ENCODE data around the gene NTRK3.

The NTRK3 gene

GRCh38 chr15:88233921-88234320 lies 22.6 kb downstream of the NTRK3 start:
- no peak overlapping the region for H3K4me3 ChIP-seq (ENCODE audit: low read length)
- no peak for DNase-seq (ENCODE audit: low read depth)
- TF ChIP-seq, protein P1, sequence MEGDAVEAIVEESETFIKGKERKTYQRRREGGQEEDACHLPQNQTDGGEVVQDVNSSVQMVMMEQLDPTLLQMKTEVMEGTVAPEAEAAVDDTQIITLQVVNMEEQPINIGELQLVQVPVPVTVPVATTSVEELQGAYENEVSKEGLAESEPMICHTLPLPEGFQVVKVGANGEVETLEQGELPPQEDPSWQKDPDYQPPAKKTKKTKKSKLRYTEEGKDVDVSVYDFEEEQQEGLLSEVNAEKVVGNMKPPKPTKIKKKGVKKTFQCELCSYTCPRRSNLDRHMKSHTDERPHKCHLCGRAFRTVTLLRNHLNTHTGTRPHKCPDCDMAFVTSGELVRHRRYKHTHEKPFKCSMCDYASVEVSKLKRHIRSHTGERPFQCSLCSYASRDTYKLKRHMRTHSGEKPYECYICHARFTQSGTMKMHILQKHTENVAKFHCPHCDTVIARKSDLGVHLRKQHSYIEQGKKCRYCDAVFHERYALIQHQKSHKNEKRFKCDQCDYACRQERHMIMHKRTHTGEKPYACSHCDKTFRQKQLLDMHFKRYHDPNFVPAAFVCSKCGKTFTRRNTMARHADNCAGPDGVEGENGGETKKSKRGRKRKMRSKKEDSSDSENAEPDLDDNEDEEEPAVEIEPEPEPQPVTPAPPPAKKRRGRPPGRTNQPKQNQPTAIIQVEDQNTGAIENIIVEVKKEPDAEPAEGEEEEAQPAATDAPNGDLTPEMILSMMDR (IDR thresholded peaks at IDR 0.05; ENCODE audit: insufficient read depth, low read depth, low read length, missing control alignments) = no peak

GRCh38 chr15:88232771-88233201 lies 23.8 kb downstream of the NTRK3 start:
- no peak overlapping the region for H3K4me3 ChIP-seq (ENCODE audit: low read length)
- DNase-seq (ENCODE audit: low read depth) = no peak
- TF ChIP-seq, protein P1 (IDR thresholded peaks at IDR 0.05; ENCODE audit: insufficient read depth, low read depth, low read length, missing control alignments) = no peak

DNA sequence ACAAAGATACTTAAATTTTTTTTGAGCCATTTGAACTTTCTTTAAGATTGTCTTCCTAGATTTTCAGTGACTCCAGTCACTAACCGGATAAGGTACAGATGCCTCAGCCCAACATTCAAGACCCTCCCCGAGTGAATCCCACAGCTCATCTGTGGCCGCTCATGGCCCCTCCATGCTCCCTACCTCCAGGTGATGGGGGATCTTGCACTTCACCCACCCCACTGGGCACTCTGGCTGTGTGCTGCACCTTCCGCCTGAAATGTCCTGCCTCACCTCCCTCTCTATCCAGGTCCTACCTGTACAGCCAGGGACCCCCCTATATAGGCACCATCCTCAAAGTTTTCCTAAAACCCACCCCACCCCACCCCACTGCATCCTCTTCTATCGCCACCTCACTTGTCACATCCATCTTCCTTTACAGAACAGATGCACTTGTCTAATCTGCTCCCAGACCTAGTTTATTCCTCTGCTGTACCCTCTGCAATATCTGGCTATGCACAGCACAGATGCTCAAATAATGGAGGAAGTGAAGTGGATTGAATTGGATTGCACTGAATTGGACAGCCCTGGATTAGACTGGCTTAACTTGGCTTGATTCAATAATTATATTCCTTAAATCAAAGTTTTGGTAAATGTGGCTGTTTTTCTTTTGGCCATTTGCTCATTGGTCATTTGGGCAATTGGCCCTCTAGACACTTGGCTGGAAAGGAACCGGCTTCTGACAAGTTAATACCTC lies 24.5 kb downstream of the NTRK3 start:
- no peak for DNase-seq (ENCODE audit: low read depth)
- TF ChIP-seq, protein P1 (IDR thresholded peaks at IDR 0.05; ENCODE audit: insufficient read depth, low read depth, low read length, missing control alignments) = no peak
- no peak overlapping the region for H3K4me3 ChIP-seq (ENCODE audit: low read length)

DNA sequence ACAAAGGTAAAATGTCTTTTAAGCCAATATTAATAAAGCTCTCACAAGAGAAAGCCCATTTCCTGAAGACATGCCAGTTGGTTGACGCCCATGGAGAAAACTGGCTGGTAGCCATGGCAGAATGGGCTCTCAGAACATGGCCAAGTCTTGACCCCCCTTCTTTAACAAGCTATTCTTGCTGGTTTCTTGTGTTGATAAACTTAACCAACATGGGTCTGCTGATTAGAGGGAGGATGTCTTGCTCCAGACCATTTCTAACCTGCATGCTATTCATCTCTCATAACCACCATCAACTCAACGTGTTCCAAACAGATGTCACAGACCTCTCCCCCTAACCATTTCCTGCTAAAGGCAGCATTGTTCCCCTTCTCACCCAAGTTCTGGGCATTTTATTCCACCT lies 25.7 kb downstream of the NTRK3 start:
- TF ChIP-seq, protein P1 (IDR thresholded peaks at IDR 0.05; ENCODE audit: insufficient read depth, low read depth, low read length, missing control alignments) = no peak
- no peak for DNase-seq (ENCODE audit: low read depth)
- H3K4me3 ChIP-seq (ENCODE audit: low read length) = no peak overlapping the region

DNA sequence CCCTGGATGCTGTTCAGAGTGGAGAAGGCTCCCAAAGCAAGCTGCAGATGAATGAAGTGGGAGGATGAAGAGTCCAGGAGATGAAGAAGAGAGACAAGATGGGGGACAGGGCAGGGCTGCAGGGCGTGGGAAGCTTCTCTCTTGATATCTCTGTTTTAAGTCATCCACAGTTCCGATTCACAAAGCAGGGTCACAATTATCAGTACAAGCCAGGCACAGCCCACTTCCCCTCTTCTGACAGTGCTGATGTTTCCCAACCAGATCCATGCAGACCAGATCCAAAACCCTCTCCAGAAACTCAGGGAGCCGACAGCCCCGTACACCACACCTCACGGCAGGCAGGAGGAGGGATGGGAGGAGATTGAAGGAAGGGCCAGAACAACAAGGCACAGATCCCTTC lies 31.1 kb downstream of the NTRK3 start:
- TF ChIP-seq, protein P1 (IDR thresholded peaks at IDR 0.05; ENCODE audit: insufficient read depth, low read depth, low read length, missing control alignments) = no peak
- H3K4me3 ChIP-seq (ENCODE audit: low read length) = no peak overlapping the region
- DNase-seq (ENCODE audit: low read depth) = no peak

GRCh38 chr15:88223084-88223483 lies 33.5 kb downstream of the NTRK3 start:
- no peak overlapping the region for H3K4me3 ChIP-seq (ENCODE audit: low read length)
- TF ChIP-seq, protein P1 (IDR thresholded peaks at IDR 0.05; ENCODE audit: insufficient read depth, low read depth, low read length, missing control alignments) = no peak
- DNase-seq (ENCODE audit: low read depth) = no peak

DNA sequence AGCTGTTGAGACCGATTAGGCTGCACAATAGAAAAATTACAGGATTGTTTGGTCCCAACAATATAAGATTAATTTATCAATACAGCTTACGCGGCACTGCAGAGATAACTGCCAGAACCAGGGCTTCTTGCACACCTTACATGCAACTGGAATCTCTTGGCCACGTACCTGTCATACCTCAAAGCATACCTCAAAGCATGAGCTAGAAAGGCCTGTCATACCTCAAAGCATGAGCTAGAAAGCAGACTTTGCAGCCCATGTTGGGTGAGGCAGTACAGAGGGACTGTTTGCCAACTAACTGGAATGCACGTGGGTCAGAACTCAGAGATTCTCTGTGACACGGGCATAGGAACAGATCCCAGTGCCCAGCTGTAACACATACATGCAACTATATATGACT lies 34.7 kb downstream of the NTRK3 start:
- no peak overlapping the region for H3K4me3 ChIP-seq (ENCODE audit: low read length)
- TF ChIP-seq, protein P1 (IDR thresholded peaks at IDR 0.05; ENCODE audit: insufficient read depth, low read depth, low read length, missing control alignments) = no peak
- DNase-seq (ENCODE audit: low read depth) = no peak
